DND-41 (cell line): Measurements from ENCODE around the gene PIK3C2A.

Experiments used
- ATAC-seq: fragments of 200-7000 bp; cut with Tn5 transposase; 3 replicates; pipeline ENCODE4 v1.9.1; 2021; ENCODE audit warnings: low read depth; ENCODE audit not compliant: insufficient read depth
- DNase-seq: peaks from one replicate; pipeline ENCODE4 v3.0.0-alpha.2; 2020
- H2AFZ ChIP-seq: 2 replicates; pipeline ENCODE4 v1.6.0; 2012; ENCODE audit warnings: low read depth, low read length
- H3K27ac ChIP-seq: 2 replicates; pipeline ENCODE4 v1.5.1; 2012; ENCODE audit warnings: low read length, inconsistent platforms
- H3K27me3 ChIP-seq: fragments of 200-600 bp; sonication (generic); 2 replicates; pipeline ENCODE4 v1.6.0; 2012; ENCODE audit warnings: low read length, mild to moderate bottlenecking, inconsistent platforms; ENCODE audit not compliant: insufficient read depth, poor library complexity
- H3K36me3 ChIP-seq: 2 replicates; pipeline ENCODE4 v1.5.1; 2012; ENCODE audit warnings: low read length, inconsistent platforms; ENCODE audit not compliant: insufficient read depth
- H3K4me1 ChIP-seq: 2 replicates; pipeline ENCODE4 v1.5.1; 2012; ENCODE audit warnings: mild to moderate bottlenecking, low read length; ENCODE audit not compliant: insufficient read depth
- H3K4me2 ChIP-seq: 2 replicates; pipeline ENCODE4 v1.6.0; 2012; ENCODE audit warnings: mild to moderate bottlenecking, moderate library complexity, low read length, inconsistent platforms; ENCODE audit not compliant: insufficient read depth
- H3K4me3 ChIP-seq, 2 experiments: fragments of 200-600 bp in 1 of 2; shearing (Covaris generic) in 1 of 2; 2 replicates each; pipeline ENCODE4 v1.5.1; 2012 to 2016; ENCODE audit warnings: inconsistent platforms in 2 of 2, low read length in 2 of 2, mild to moderate bottlenecking in 2 of 2, low read depth in 1 of 2, moderate library complexity in 1 of 2
- H3K79me2 ChIP-seq: 2 replicates; pipeline ENCODE4 v1.6.0; 2012; ENCODE audit warnings: low read length, inconsistent platforms; ENCODE audit not compliant: insufficient read depth
- H3K9ac ChIP-seq: 2 replicates; pipeline ENCODE4 v1.6.0; 2012; ENCODE audit warnings: low read depth, mild to moderate bottlenecking, inconsistent platforms, low read length, moderate library complexity
- H3K9me3 ChIP-seq: 2 replicates; pipeline ENCODE4 v1.5.1; 2012; ENCODE audit warnings: low read length, moderate library complexity, mild to moderate bottlenecking, inconsistent platforms; ENCODE audit not compliant: insufficient read depth, severe bottlenecking
- H4K20me1 ChIP-seq: 2 replicates; pipeline ENCODE4 v1.6.0; 2012; ENCODE audit warnings: low read length; ENCODE audit not compliant: insufficient read depth
- CTCF ChIP-seq: IDR thresholded peaks from 2 replicates; pipeline ENCODE4 v1.5.1; 2012; ENCODE audit warnings: borderline replicate concordance, low read length, moderate library complexity, mild to moderate bottlenecking; ENCODE audit not compliant: poor library complexity, severe bottlenecking; ENCODE audit errors: extremely low read depth
- EZH2 ChIP-seq: IDR thresholded peaks from 3 replicates; pipeline ENCODE4 v1.6.1; 2012; ENCODE audit warnings: borderline replicate concordance, low read depth, mild to moderate bottlenecking, moderate library complexity, low read length, inconsistent platforms; ENCODE audit not compliant: severe bottlenecking

Gene PIK3C2A

GRCh38 chr11:17217401-17217800, 9.6 kb upstream of the PIK3C2A start:
- no peak for ATAC-seq
- Histone ChIP-seq H3K9me3 (no peaks in the 10 kb centered on the region), H3K4me3 (no peak overlapping the region), H3K9ac (no peak overlapping the region), H3K4me1 (no peaks in the 10 kb centered on the region), H4K20me1 (no peaks in the 10 kb centered on the region), H3K79me2 (no peaks in the 10 kb centered on the region), H2AFZ (no peak overlapping the region), H3K27me3 (no peaks in the 10 kb centered on the region), H3K4me2 (no peak overlapping the region), H3K27ac (no peak overlapping the region), H3K36me3 (no peaks in the 10 kb centered on the region)
- no peak for DNase-seq
- no peak for TF ChIP-seq CTCF
- no peak for TF ChIP-seq EZH2

- Histone ChIP-seq H3K9me3 (no peaks in the 10 kb centered on the region), H2AFZ (no peak overlapping the region), H3K4me3 (no peak overlapping the region), H3K4me1 (peaks cover under 1% of the 10 kb centered on the region; the same call in 1 of the 2 replicates), H3K36me3 (no peaks in the 10 kb centered on the region), H3K27me3 (no peaks in the 10 kb centered on the region), H3K27ac (no peak overlapping the region), H3K9ac (no peak overlapping the region), H3K4me2 (no peak overlapping the region), H4K20me1 (no peaks in the 10 kb centered on the region), H3K79me2 (no peaks in the 10 kb centered on the region)
- TF ChIP-seq CTCF (no peak), EZH2 (no peak)
- no peak for ATAC-seq
- no peak for DNase-seq
Measured at GRCh38 chr11:17214338-17214737, 6.6 kb upstream of the PIK3C2A start.

- no peak for TF ChIP-seq EZH2
- TF ChIP-seq CTCF: no peak
- no peak overlapping the region for H3K4me2 ChIP-seq
- H2AFZ ChIP-seq: no peak overlapping the region
- peaks cover 22% of the 10 kb centered on the region for H3K4me1 ChIP-seq
- H3K9ac ChIP-seq: no peak overlapping the region
- peaks cover 3% of the 10 kb centered on the region; the same call in 1 of the 2 replicates for H4K20me1 ChIP-seq
- H3K9me3 ChIP-seq: no peaks in the 10 kb centered on the region
- H3K36me3 ChIP-seq: no peaks in the 10 kb centered on the region; the same call in 1 of the 2 replicates
- no peak overlapping the region for H3K27ac ChIP-seq
- no peak overlapping the region for H3K4me3 ChIP-seq
- no peaks in the 10 kb centered on the region for H3K27me3 ChIP-seq
- ATAC-seq (no peak), DNase-seq (no peak)
- H3K79me2 ChIP-seq: peaks cover 15% of the 10 kb centered on the region
Measured at GRCh38 chr11:17211286-17211685, 3.5 kb upstream of the PIK3C2A start.

- H3K4me1 ChIP-seq: peaks cover 29% of the 10 kb centered on the region
- no peak overlapping the region for H2AFZ ChIP-seq
- TF ChIP-seq EZH2: no peak
- no peak for TF ChIP-seq CTCF
- no peak overlapping the region for H3K4me2 ChIP-seq
- H3K9ac ChIP-seq: no peak overlapping the region
- H3K27ac ChIP-seq: no peak overlapping the region
- H3K79me2 ChIP-seq: peaks cover 25% of the 10 kb centered on the region
- H3K36me3 ChIP-seq: no peaks in the 10 kb centered on the region; the same call in 1 of the 2 replicates
- H3K27me3 ChIP-seq: no peaks in the 10 kb centered on the region
- DNase-seq (no peak), ATAC-seq (no peak)
- no peak overlapping the region for H3K4me3 ChIP-seq
- H3K9me3 ChIP-seq: no peaks in the 10 kb centered on the region
- peaks cover 3% of the 10 kb centered on the region; the same call in 1 of the 2 replicates for H4K20me1 ChIP-seq
Measured at GRCh38 chr11:17209939-17210245, 2.1 kb upstream of the PIK3C2A start.
